HepG2 (cell line): ENCODE data around the gene RGS19. TPM values are rescaled to one million over a fixed set of nuclear protein-coding genes. Genes with fewer than 3 reads are reported as not detected.

ENCODE experiments used
- AGO1 ChIP-seq: fragments of 200-400 bp; formaldehyde crosslinking; IDR thresholded peaks from 2 replicates; pipeline ENCODE4 v1.6.1; 2017; ENCODE audit warnings: mild to moderate bottlenecking, low read depth, low read length, moderate library complexity; ENCODE audit not compliant: poor library complexity, severe bottlenecking
- ARNT2 ChIP-seq: sonication (generic); formaldehyde crosslinking; IDR thresholded peaks from 2 replicates; pipeline ENCODE4 v1.8.0; 2022; ENCODE audit warnings: mild to moderate bottlenecking, low read depth, missing genetic modification reagents, moderate library complexity
- BCL6 ChIP-seq: IDR thresholded peaks from 2 replicates; pipeline ENCODE4 v1.6.1; 2016; ENCODE audit warnings: missing genetic modification reagents, missing compliant biosample characterization
- CEBPB ChIP-seq: IDR thresholded peaks from 2 replicates; pipeline ENCODE4 v1.6.1; 2011; ENCODE audit warnings: low read depth, low read length, improper control_type of control experiment, borderline replicate concordance
- GATA4 ChIP-seq: sonication (generic); IDR thresholded peaks from 2 replicates; pipeline ENCODE4 v1.6.1; 2016; ENCODE audit warnings: antibody characterized with exemption, low read depth, borderline replicate concordance
- HIVEP1 ChIP-seq: sonication (generic); formaldehyde crosslinking; IDR thresholded peaks from 2 replicates; pipeline ENCODE4 v1.4.0; 2020; ENCODE audit warnings: mild to moderate bottlenecking, missing genetic modification reagents
- HOXA5 ChIP-seq: sonication (generic); formaldehyde crosslinking; IDR thresholded peaks from 2 replicates; pipeline ENCODE4 v1.4.0; 2020; ENCODE audit warnings: missing genetic modification reagents
- KDM4B ChIP-seq: sonication (generic); formaldehyde crosslinking; IDR thresholded peaks from 2 replicates; pipeline ENCODE4 v1.4.0; 2020; ENCODE audit warnings: missing genetic modification reagents
- MBNL3 ChIP-seq: fragments of 250-450 bp; sonication (Bioruptor Pico); conservative IDR thresholded peaks from 2 replicates; pipeline ENCODE4 v1.8.0; 2022; ENCODE audit warnings: mild to moderate bottlenecking, inconsistent platforms
- NFE2 ChIP-seq: sonication (generic); formaldehyde crosslinking; IDR thresholded peaks from 2 replicates; pipeline ENCODE4 v1.4.0; 2020; ENCODE audit warnings: missing genetic modification reagents
- NR2F6 ChIP-seq, 2 experiments: IDR thresholded peaks; 2 replicates each; pipeline ENCODE4 v1.6.1; 2016; ENCODE audit warnings: antibody characterized with exemption in 1 of 2, mild to moderate bottlenecking in 1 of 2
- ZNF264 ChIP-seq: sonication (generic); formaldehyde crosslinking; IDR thresholded peaks from 2 replicates; pipeline ENCODE4 v1.4.0; 2020; ENCODE audit warnings: missing genetic modification reagents
- ZNF572 ChIP-seq: sonication (generic); formaldehyde crosslinking; IDR thresholded peaks from 2 replicates; pipeline ENCODE4 v1.5.1; 2020; ENCODE audit warnings: mild to moderate bottlenecking, missing genetic modification reagents
- ZNF7 ChIP-seq: IDR thresholded peaks from 2 replicates; pipeline ENCODE4 v1.6.1; 2016; ENCODE audit warnings: missing biosample characterization, missing genetic modification reagents
- ZSCAN22 ChIP-seq: sonication (generic); formaldehyde crosslinking; IDR thresholded peaks from 2 replicates; pipeline ENCODE4 v1.4.0; 2020; ENCODE audit warnings: mild to moderate bottlenecking, missing genetic modification reagents
- polyA plus RNA-seq, 8 experiments: library from polyadenylated mRNA; depleted of rRNA in 3 of 8; stranded (reverse) in 7 of 8; unstranded in 1 of 8; fragments of >200 nt; fragmentation: Illumina TruSeq in 4 of 8; extraction: Trizol in 4 of 8; gene quantifications; 2 replicates each; pipeline versions ENCODE4 v1.2.1 to v1.2.3, GENCODE V29; 2011 to 2016; ENCODE audit warnings: low read depth in 4 of 8, missing spikeins in 1 of 8, mixed read lengths in 1 of 8; ENCODE audit not compliant: insufficient read depth in 1 of 8
- total RNA-seq, 5 experiments: library from RNA; depleted of rRNA; stranded (reverse); fragments of >200 nt; fragmentation: Illumina TruSeq; extraction: Trizol; gene quantifications; 2 replicates each; pipeline ENCODE4 v1.2.3, GENCODE V29; 2016; ENCODE audit warnings: low read depth in 1 of 5
- TF ChIP-seq, protein P1 (sequence below), 2 experiments: fragments of 450-650 bp in 1 of 2; sonication (generic) in 1 of 2; formaldehyde crosslinking; IDR thresholded peaks; 2 replicates each; pipeline versions ENCODE4 v1.5.0 to v1.8.0; 2020 to 2022; ENCODE audit warnings: mild to moderate bottlenecking in 1 of 2, missing genetic modification reagents in 1 of 2
- TF ChIP-seq, protein P2 (sequence below): sonication (generic); formaldehyde crosslinking; IDR thresholded peaks from 2 replicates; pipeline ENCODE4 v1.5.0; 2020; ENCODE audit warnings: mild to moderate bottlenecking, missing genetic modification reagents, borderline replicate concordance
- TF ChIP-seq, protein P3 (sequence below): sonication (generic); formaldehyde crosslinking; IDR thresholded peaks from 2 replicates; pipeline ENCODE4 v1.4.0; 2020; ENCODE audit warnings: mild to moderate bottlenecking, missing genetic modification reagents, borderline replicate concordance

The RGS19 gene
- total and polyA plus RNA-seq, 2 of the 13 experiments (the other 11 are each of a cell fraction or from before 2014, with no cell fraction given): 10.7 to 11.9 TPM

DNA sequence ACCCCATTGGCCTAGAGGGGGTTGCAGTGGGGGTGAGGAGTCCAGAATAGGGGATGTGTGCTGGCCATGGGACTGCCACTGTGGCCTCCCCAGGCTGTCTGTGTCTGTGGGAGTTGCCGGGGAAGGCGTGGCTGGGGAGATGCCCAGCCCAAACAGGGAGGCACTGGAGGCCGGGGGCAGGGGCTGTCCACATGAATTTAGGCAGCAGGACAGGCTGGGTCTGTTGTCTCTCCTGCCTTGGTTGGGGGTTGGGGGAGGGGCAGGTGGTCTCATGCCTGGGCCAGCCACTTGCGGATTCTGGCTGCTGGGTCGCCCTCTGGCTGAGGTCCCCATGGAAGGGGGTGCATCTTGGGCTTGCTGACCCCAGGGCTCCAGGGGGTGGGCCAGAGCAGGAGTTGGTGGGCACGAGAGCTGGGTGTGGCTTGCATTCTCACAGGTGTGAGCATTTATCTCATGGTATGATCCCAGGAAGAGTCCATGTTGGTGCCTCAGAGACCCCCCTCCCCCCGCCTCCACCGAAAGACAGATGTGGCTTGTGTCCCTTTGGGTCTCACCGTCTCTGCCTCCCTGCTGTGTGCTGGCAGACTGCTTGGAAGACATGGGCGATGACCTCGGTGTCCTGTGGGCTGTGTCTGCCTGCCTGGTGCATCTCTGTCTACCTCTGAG lies 33.8 kb downstream of the RGS19 start (continued):
- TF ChIP-seq, protein P1, sequence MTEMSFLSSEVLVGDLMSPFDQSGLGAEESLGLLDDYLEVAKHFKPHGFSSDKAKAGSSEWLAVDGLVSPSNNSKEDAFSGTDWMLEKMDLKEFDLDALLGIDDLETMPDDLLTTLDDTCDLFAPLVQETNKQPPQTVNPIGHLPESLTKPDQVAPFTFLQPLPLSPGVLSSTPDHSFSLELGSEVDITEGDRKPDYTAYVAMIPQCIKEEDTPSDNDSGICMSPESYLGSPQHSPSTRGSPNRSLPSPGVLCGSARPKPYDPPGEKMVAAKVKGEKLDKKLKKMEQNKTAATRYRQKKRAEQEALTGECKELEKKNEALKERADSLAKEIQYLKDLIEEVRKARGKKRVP (CRISPR knock-in tag; IDR thresholded peaks at IDR 0.05): no peak
- TF ChIP-seq KDM4B (CRISPR knock-in tag) (no peak), AGO1 (peak; percentile 9), ZNF264 (CRISPR knock-in tag) (no peak), ZSCAN22 (no peak), NR2F6 (IDR thresholded peaks at IDR 0.05) (no peak), NR2F6 (CRISPR knock-in tag; IDR thresholded peaks at IDR 0.05) (no peak), GATA4 (no peak), ZNF7 (CRISPR knock-in tag) (no peak), ZNF572 (CRISPR knock-in tag) (0 out of 2 replicates have a peak, but pooled peaks have one; percentile 38), HIVEP1 (CRISPR knock-in tag) (no peak), HOXA5 (no peak), CEBPB (no peak), BCL6 (CRISPR knock-in tag) (no peak), MBNL3 (no peak), NFE2 (CRISPR knock-in tag) (no peak), ARNT2 (no peak)
- TF ChIP-seq, protein P2, sequence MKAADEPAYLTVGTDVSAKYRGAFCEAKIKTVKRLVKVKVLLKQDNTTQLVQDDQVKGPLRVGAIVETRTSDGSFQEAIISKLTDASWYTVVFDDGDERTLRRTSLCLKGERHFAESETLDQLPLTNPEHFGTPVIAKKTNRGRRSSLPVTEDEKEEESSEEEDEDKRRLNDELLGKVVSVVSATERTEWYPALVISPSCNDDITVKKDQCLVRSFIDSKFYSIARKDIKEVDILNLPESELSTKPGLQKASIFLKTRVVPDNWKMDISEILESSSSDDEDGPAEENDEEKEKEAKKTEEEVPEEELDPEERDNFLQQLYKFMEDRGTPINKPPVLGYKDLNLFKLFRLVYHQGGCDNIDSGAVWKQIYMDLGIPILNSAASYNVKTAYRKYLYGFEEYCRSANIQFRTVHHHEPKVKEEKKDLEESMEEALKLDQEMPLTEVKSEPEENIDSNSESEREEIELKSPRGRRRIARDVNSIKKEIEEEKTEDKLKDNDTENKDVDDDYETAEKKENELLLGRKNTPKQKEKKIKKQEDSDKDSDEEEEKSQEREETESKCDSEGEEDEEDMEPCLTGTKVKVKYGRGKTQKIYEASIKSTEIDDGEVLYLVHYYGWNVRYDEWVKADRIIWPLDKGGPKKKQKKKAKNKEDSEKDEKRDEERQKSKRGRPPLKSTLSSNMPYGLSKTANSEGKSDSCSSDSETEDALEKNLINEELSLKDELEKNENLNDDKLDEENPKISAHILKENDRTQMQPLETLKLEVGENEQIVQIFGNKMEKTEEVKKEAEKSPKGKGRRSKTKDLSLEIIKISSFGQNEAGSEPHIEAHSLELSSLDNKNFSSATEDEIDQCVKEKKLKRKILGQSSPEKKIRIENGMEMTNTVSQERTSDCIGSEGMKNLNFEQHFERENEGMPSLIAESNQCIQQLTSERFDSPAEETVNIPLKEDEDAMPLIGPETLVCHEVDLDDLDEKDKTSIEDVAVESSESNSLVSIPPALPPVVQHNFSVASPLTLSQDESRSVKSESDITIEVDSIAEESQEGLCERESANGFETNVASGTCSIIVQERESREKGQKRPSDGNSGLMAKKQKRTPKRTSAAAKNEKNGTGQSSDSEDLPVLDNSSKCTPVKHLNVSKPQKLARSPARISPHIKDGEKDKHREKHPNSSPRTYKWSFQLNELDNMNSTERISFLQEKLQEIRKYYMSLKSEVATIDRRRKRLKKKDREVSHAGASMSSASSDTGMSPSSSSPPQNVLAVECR (CRISPR knock-in tag): no peak
- TF ChIP-seq, protein P3, sequence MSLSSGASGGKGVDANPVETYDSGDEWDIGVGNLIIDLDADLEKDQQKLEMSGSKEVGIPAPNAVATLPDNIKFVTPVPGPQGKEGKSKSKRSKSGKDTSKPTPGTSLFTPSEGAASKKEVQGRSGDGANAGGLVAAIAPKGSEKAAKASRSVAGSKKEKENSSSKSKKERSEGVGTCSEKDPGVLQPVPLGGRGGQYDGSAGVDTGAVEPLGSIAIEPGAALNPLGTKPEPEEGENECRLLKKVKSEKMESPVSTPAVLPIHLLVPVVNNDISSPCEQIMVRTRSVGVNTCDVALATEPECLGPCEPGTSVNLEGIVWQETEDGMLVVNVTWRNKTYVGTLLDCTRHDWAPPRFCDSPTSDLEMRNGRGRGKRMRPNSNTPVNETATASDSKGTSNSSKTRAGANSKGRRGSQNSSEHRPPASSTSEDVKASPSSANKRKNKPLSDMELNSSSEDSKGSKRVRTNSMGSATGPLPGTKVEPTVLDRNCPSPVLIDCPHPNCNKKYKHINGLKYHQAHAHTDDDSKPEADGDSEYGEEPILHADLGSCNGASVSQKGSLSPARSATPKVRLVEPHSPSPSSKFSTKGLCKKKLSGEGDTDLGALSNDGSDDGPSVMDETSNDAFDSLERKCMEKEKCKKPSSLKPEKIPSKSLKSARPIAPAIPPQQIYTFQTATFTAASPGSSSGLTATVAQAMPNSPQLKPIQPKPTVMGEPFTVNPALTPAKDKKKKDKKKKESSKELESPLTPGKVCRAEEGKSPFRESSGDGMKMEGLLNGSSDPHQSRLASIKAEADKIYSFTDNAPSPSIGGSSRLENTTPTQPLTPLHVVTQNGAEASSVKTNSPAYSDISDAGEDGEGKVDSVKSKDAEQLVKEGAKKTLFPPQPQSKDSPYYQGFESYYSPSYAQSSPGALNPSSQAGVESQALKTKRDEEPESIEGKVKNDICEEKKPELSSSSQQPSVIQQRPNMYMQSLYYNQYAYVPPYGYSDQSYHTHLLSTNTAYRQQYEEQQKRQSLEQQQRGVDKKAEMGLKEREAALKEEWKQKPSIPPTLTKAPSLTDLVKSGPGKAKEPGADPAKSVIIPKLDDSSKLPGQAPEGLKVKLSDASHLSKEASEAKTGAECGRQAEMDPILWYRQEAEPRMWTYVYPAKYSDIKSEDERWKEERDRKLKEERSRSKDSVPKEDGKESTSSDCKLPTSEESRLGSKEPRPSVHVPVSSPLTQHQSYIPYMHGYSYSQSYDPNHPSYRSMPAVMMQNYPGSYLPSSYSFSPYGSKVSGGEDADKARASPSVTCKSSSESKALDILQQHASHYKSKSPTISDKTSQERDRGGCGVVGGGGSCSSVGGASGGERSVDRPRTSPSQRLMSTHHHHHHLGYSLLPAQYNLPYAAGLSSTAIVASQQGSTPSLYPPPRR: no peak
